ENCODE measurements around the gene B2M. TPM values are rescaled to one million over a fixed set of nuclear protein-coding genes. Genes with fewer than 3 reads are reported as not detected.

B2M gene
- total RNA-seq, 1 donor from 2014 or later, result 4,265 TPM

Other genes starting within 250 kb of the B2M start
- gene EIF3J, start 174.4 kb upstream of the B2M start, total RNA-seq, result 39.7 and 55.4 TPM in 2 replicates
- 32.8 and 40.7 TPM in 2 replicates for gene SPG11, start 47.9 kb upstream of the B2M start, total RNA-seq
- 0.19 and 0.73 TPM in 2 replicates for gene PATL2, start 194 bp upstream of the B2M start, total RNA-seq
- gene TRIM69, start 25.0 kb downstream of the B2M start, total RNA-seq, result 17.4 and 26.8 TPM in 2 replicates
- not detected in 2 replicates for gene TERB2, start 245.2 kb downstream of the B2M start, total RNA-seq

Measured in myocyte (in vitro differentiated cells).